ENCODE results near the gene CERS6. TPM values are rescaled to one million over a fixed set of nuclear protein-coding genes. Genes with fewer than 3 reads are reported as not detected.

CERS6 gene
- polyA plus RNA-seq, 1 donor, result 43.8 TPM

DNA sequence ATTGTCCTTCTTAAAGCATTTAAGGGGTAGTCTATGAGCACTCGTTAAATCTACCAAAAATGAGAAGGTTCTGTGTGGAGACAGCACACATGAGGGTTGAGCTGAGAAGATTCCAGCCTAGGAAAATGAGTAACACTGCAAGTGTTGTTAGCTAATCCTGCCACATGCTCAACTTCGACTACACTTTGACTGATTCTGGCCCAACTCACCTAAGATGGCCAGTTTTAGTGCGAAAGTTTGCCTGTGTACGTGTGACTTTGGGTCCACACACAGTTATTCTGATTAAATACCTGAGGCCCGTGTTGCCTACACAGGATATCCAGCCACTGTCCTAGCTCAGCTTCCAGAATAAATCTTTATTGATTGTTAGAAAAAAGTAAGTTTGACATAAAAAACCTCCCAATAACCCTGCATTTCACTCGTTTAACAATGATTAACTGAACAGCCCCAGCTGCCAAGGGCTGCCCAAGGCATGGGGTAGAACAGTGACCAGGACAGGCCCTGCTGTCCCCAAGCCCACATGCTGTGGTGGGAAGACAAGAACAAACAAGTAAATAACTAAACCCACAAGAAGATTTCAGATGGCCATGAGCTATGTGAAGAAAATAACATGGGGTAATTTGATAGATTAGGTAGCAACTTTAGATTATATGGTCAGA lies 14.7 kb upstream of the CERS6 start:
- Histone ChIP-seq H3K4me3 (ENCODE audit: low read length) (no peak overlapping the region), H3K9me3 (ENCODE audit: control insufficient read depth, low read depth, low read length) (no peaks in the 10 kb centered on the region), H3K27me3 (ENCODE audit: control insufficient read depth, insufficient read depth, low read length) (no peaks in the 10 kb centered on the region), H3K4me1 (ENCODE audit: control insufficient read depth, insufficient read depth, low read length) (no peaks in the 10 kb centered on the region), H3K36me3 (ENCODE audit: control insufficient read depth, insufficient read depth, low read length) (no peaks in the 10 kb centered on the region), H3K27ac (ENCODE audit: low read length) (no peak overlapping the region)
- WGBS (ENCODE audit: insufficient coverage, low lambda C conversion rate), result 100% methylated on average over 1 of the region's 6 CpGs
- DNase-seq, result no peak

DNA sequence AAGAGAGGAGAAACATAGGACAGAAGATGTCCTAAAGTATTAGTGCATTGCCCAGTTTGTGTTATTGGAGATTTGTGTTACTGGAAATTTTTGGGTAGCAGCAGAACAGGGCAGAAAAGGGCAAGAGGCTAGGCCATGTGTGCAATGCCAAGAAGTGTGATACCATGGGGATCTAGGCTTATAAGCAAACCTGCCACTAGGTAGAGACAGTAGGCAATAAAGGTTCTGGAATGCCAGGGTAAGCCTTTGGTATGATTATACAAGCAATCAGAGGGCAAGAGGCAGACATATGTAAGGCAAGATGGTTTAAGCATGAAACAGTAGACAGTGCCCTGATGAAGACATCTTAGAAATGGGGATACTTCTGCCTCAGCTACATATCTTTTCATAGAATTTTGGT lies 12.3 kb upstream of the CERS6 start:
- Histone ChIP-seq H3K4me3 (ENCODE audit: low read length) (no peak overlapping the region), H3K27me3 (ENCODE audit: control insufficient read depth, insufficient read depth, low read length) (no peaks in the 10 kb centered on the region), H3K4me1 (ENCODE audit: control insufficient read depth, insufficient read depth, low read length) (no peaks in the 10 kb centered on the region), H3K9me3 (ENCODE audit: control insufficient read depth, low read depth, low read length) (no peaks in the 10 kb centered on the region), H3K27ac (ENCODE audit: low read length) (no peak overlapping the region), H3K36me3 (ENCODE audit: control insufficient read depth, insufficient read depth, low read length) (no peaks in the 10 kb centered on the region)
- no peak for DNase-seq

DNA sequence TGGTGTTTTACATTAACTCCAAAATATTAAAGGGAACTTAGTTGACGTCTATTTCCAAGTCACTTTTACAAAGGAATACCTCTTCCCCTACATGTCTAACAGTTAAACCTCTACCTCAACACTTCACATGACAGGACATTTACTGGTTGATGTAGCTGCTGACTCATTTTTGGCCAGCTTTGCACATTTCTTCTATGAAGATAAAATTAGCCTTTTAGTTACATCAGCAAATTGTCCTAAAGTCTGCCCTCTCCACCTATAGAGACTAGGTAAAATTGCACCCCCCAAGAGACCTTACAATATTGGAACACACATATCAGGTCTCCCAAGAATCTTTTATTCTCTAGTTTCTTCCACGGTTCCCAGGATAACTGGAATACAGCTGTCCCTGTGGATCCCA lies 10.1 kb upstream of the CERS6 start:
- WGBS (ENCODE audit: insufficient coverage, low lambda C conversion rate), result no CpG with 5 or more reads among the region's 2 CpGs
- H3K4me3 ChIP-seq (ENCODE audit: low read length), result no peak overlapping the region

DNA sequence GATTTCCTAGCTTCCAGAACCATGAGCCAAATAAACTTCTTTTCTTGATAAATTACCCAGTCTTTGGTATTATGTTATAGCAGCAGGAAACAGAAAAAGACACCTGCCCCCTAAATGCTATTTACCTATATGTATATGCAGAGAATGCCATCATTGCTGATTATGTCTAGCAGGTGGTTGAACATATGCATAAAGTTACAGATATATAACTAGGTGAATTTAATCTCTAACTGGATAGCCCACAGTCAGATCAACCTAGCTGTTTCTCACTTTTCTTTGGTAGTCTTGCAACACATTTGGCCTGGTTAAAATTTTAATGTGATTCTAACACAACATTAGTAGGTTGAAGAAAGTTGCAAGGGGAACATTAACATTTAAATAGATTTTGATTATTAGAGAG lies 7.1 kb upstream of the CERS6 start:
- no peak for DNase-seq
- Histone ChIP-seq H3K27ac (ENCODE audit: low read length) (no peak overlapping the region), H3K4me1 (ENCODE audit: control insufficient read depth, insufficient read depth, low read length) (no peaks in the 10 kb centered on the region), H3K9me3 (ENCODE audit: control insufficient read depth, low read depth, low read length) (peaks cover 7% of the 10 kb centered on the region), H3K36me3 (ENCODE audit: control insufficient read depth, insufficient read depth, low read length) (no peaks in the 10 kb centered on the region), H3K4me3 (ENCODE audit: low read length) (no peak overlapping the region), H3K27me3 (ENCODE audit: control insufficient read depth, insufficient read depth, low read length) (no peaks in the 10 kb centered on the region)

More for the DNA sequence above, 10.1 kb upstream of the CERS6 start:
- Histone ChIP-seq H3K27ac (ENCODE audit: low read length) (no peak overlapping the region), H3K4me1 (ENCODE audit: control insufficient read depth, insufficient read depth, low read length) (no peaks in the 10 kb centered on the region), H3K36me3 (ENCODE audit: control insufficient read depth, insufficient read depth, low read length) (no peaks in the 10 kb centered on the region), H3K9me3 (ENCODE audit: control insufficient read depth, low read depth, low read length) (no peaks in the 10 kb centered on the region), H3K27me3 (ENCODE audit: control insufficient read depth, insufficient read depth, low read length) (no peaks in the 10 kb centered on the region)
- no peak for DNase-seq

DNA sequence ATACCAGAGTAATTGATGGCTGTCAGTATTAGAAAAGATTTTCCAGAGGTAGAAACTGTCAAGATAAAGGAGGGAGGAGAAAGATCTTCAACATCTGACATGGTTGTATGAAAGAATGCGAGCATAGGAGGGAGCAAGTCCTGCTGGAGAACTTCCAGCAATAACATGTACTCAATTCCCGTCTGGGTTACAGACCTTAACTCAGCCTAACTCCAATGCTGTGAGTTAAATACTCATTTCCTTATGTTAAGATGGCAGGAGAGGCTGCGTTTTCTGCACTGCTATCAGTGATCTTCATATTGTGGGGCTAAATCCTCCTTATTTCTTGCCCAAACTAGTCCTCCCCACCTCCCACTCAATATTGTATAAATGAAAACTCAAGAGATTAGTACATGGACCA lies 6.7 kb upstream of the CERS6 start:
- Histone ChIP-seq H3K4me3 (ENCODE audit: low read length) (no peak overlapping the region), H3K9me3 (ENCODE audit: control insufficient read depth, low read depth, low read length) (peaks cover 10% of the 10 kb centered on the region), H3K36me3 (ENCODE audit: control insufficient read depth, insufficient read depth, low read length) (no peaks in the 10 kb centered on the region), H3K27ac (ENCODE audit: low read length) (no peak overlapping the region), H3K27me3 (ENCODE audit: control insufficient read depth, insufficient read depth, low read length) (no peaks in the 10 kb centered on the region), H3K4me1 (ENCODE audit: control insufficient read depth, insufficient read depth, low read length) (no peaks in the 10 kb centered on the region)
- WGBS (ENCODE audit: insufficient coverage, low lambda C conversion rate), result 67% methylated on average over 1 of the region's 3 CpGs
- no peak for DNase-seq

DNA sequence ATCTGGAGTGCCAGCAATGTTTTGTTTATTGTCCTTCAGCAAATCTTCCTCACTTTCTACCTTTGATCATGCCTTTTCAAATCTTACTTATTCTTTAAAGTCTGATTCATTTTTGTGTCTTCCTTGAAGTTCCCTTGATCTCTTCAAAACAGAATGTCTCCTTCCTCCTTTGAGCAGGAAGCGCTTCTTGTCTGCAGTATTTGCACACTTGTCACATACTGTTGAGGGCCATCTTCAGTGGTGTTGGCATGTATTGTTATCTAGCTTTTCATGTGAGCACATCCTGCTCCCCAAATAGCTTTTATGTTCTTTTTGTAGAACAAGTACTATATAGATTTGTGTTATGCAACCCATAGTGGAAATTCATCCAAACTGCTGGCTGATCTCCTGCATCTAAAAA lies 5.9 kb upstream of the CERS6 start:
- no CpG with 5 or more reads among the region's 1 CpG for WGBS (ENCODE audit: insufficient coverage, low lambda C conversion rate)
- H3K9me3 ChIP-seq (ENCODE audit: control insufficient read depth, low read depth, low read length), result peaks cover 10% of the 10 kb centered on the region
- no peaks in the 10 kb centered on the region for H3K27me3 ChIP-seq (ENCODE audit: control insufficient read depth, insufficient read depth, low read length)
- no peak for DNase-seq
- no peaks in the 10 kb centered on the region for H3K36me3 ChIP-seq (ENCODE audit: control insufficient read depth, insufficient read depth, low read length)
- H3K27ac ChIP-seq (ENCODE audit: low read length), result no peak overlapping the region
- peaks cover 3% of the 10 kb centered on the region for H3K4me1 ChIP-seq (ENCODE audit: control insufficient read depth, insufficient read depth, low read length)
- H3K4me3 ChIP-seq (ENCODE audit: low read length), result no peak overlapping the region

DNA sequence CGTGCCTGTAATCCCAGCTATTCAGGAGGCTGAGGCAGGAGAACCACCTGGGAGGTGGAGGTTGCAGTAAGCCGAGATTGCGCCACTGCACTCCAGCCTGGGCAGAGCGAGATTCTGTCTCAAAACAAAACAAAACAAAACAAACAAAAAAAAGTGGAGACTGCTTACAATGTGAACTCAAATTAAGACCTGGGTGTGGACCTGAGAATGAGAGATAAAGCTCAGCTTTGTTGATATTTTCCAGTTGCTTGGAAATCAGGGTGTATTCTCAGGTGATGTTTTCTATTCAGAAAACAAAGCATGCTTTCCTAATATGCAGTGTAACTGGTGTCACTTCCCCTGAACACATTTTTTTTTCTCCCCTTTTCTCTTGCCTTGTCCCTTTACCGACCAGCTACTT lies 5.3 kb upstream of the CERS6 start:
- no peak for DNase-seq
- Histone ChIP-seq H3K36me3 (ENCODE audit: control insufficient read depth, insufficient read depth, low read length) (no peaks in the 10 kb centered on the region), H3K27me3 (ENCODE audit: control insufficient read depth, insufficient read depth, low read length) (no peaks in the 10 kb centered on the region), H3K27ac (ENCODE audit: low read length) (no peak overlapping the region), H3K4me1 (ENCODE audit: control insufficient read depth, insufficient read depth, low read length) (peaks cover 6% of the 10 kb centered on the region), H3K4me3 (ENCODE audit: low read length) (no peak overlapping the region), H3K9me3 (ENCODE audit: control insufficient read depth, low read depth, low read length) (peaks cover 10% of the 10 kb centered on the region)
- 100% methylated on average over 1 of the region's 5 CpGs for WGBS (ENCODE audit: insufficient coverage, low lambda C conversion rate)

DNA sequence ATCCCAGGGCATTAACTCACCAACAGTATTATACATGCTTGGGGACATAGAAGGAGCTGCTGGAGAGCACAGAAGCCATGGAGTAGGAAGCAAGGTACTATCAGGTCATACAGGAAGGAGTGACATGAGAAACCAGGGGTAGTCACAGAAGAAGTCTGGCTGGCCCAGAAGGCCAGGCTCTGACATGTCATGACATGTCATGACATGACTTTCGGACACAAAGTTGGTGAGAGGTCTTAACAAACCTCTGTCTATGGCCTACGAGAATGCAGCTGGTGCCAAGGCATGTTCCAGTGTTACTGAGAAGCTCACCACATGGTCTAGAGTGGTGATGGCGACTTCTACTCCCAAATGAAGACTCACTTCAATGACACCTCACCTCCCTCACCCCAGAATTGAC lies 3.3 kb upstream of the CERS6 start:
- H3K27ac ChIP-seq (ENCODE audit: low read length), result no peak overlapping the region
- WGBS (ENCODE audit: insufficient coverage, low lambda C conversion rate), result no CpG with 5 or more reads among the region's 3 CpGs
- no peak overlapping the region for H3K4me3 ChIP-seq (ENCODE audit: low read length)
- DNase-seq, result no peak
- no peaks in the 10 kb centered on the region for H3K36me3 ChIP-seq (ENCODE audit: control insufficient read depth, insufficient read depth, low read length)
- H3K4me1 ChIP-seq (ENCODE audit: control insufficient read depth, insufficient read depth, low read length), result peaks cover 6% of the 10 kb centered on the region
- H3K9me3 ChIP-seq (ENCODE audit: control insufficient read depth, low read depth, low read length), result peaks cover 10% of the 10 kb centered on the region
- no peaks in the 10 kb centered on the region for H3K27me3 ChIP-seq (ENCODE audit: control insufficient read depth, insufficient read depth, low read length)

DNA sequence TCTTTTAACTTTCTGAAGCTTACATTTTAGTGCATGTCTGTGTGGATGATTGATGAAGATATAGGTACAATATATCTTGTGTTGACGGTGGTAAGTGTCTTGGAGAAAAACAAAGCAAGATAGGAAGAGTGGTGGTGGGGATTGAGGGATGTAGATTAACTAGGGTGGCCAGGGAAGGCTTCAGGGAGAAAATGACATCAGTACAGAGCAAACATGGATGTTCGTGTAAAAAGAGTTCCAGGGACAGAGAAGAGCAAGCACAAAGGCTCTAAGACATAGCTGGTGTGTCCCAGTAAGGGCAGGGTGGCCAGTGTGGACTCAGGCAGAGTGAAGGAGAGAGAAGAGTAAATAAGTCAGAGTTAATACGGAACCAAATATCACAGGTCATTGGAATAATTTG lies 2.7 kb upstream of the CERS6 start:
- Histone ChIP-seq H3K27ac (ENCODE audit: low read length) (no peak overlapping the region), H3K4me1 (ENCODE audit: control insufficient read depth, insufficient read depth, low read length) (peaks cover 6% of the 10 kb centered on the region), H3K9me3 (ENCODE audit: control insufficient read depth, low read depth, low read length) (peaks cover 10% of the 10 kb centered on the region), H3K4me3 (ENCODE audit: low read length) (no peak overlapping the region), H3K27me3 (ENCODE audit: control insufficient read depth, insufficient read depth, low read length) (no peaks in the 10 kb centered on the region), H3K36me3 (ENCODE audit: control insufficient read depth, insufficient read depth, low read length) (no peaks in the 10 kb centered on the region)
- 100% methylated on average over 1 of the region's 3 CpGs for WGBS (ENCODE audit: insufficient coverage, low lambda C conversion rate)
- no peak for DNase-seq

DNA sequence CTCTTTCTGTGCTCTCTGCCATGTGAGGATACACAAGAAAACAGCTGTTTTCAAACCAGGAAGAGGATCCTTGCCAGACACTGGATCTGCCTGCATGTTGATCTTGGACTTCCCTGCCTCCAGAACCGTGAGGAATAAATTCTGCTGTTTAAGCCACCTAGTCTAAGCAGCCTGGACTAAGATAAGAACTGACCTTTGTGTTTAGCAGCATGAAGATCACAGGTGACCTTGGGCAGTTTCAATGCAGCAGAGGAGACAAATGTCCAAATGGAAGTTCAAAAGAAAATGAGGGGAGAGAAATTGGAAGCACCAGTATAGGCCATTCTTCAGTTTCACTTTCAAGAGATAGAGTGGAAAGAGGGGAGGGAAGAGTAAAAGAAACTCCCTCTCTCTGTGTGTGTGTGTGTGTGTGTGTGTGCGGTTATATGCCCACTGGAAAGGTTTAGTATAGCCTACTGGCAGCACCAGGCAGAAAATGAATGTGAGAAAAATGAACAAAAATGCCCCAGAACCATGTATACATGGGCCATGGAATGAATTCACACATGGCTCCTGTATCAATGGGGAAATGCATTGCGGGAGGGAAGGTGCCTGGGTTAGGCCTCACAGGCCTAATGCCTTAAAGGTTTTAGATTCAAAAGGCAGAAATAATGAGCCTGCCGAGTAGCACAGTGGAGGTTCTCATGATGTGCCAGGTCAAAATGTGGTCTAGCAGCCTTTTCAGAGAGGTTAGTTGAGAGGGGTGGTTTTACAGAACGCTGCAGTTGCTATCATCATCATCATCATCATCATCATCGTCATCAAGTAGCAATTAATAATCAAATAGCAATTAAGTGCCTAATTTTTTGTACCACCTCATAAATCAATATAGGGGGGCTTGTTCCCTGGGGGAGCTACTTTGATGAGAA lies 1.1 kb upstream of the CERS6 start:
- H3K27me3 ChIP-seq (ENCODE audit: control insufficient read depth, insufficient read depth, low read length), result no peaks in the 10 kb centered on the region
- DNase-seq, result peak in 1 of 2 donors; percentile 45
- no peaks in the 10 kb centered on the region for H3K36me3 ChIP-seq (ENCODE audit: control insufficient read depth, insufficient read depth, low read length)
- H3K9me3 ChIP-seq (ENCODE audit: control insufficient read depth, low read depth, low read length), result peaks cover 10% of the 10 kb centered on the region
- peak overlapping the region; percentile 89 for H3K27ac ChIP-seq (ENCODE audit: low read length)
- H3K4me1 ChIP-seq (ENCODE audit: control insufficient read depth, insufficient read depth, low read length), result peaks cover 9% of the 10 kb centered on the region
- H3K4me3 ChIP-seq (ENCODE audit: low read length), result peak overlapping the region; percentile 82
- no CpG with 5 or more reads among the region's 6 CpGs for WGBS (ENCODE audit: insufficient coverage, low lambda C conversion rate)

All from large intestine (tissue), 3 donors.